CD14-positive monocyte (primary cell): Measurements from ENCODE around the gene ECE2. TPM values are rescaled to one million over a fixed set of nuclear protein-coding genes. Genes with fewer than 3 reads are reported as not detected.
A peak's percentile ranks its signal among the peaks of the same experiment; 100 is the strongest.

Source experiments
- DNase-seq, 3 donors: peaks; one replicate each; pipeline ENCODE4 v3.0.0-alpha.2; 2011 to 2022
- H2AFZ ChIP-seq: 2 replicates; pipeline ENCODE4 v1.6.0; 2012; ENCODE audit warnings: mild to moderate bottlenecking, low read depth, low read length, inconsistent platforms; ENCODE audit not compliant: insufficient read depth, poor library complexity, severe bottlenecking
- H3K27ac ChIP-seq, 2 donors: 1 replicate in 1 of 2; 2 replicates in 1 of 2; pipeline ENCODE4 v1.5.1; 2012 to 2013; ENCODE audit warnings: low read length in 2 of 2, control low read depth in 1 of 2, inconsistent platforms in 1 of 2, low read depth in 1 of 2, mild to moderate bottlenecking in 1 of 2
- H3K27me3 ChIP-seq, 2 donors: one replicate each; pipeline versions ENCODE4 v1.6.0 to v1.6.1; 2011 to 2013; ENCODE audit warnings: low read length in 2 of 2; ENCODE audit not compliant: control insufficient read depth in 2 of 2, insufficient read depth in 2 of 2
- H3K36me3 ChIP-seq, 2 donors: replicated peaks in 1 of 2; 1 replicate in 1 of 2; 2 replicates in 1 of 2; pipeline versions ENCODE4 v1.5.1 to v1.6.1; 2012 to 2013; ENCODE audit warnings: low read length in 2 of 2, control low read depth in 1 of 2, inconsistent platforms in 1 of 2, mild to moderate bottlenecking in 1 of 2; ENCODE audit not compliant: insufficient read depth in 2 of 2, control insufficient read depth in 1 of 2
- H3K4me1 ChIP-seq, 2 donors: 1 replicate in 1 of 2; 2 replicates in 1 of 2; pipeline versions ENCODE4 v1.5.1 to v1.6.1; 2012 to 2013; ENCODE audit warnings: low read length in 2 of 2, control low read depth in 1 of 2, inconsistent platforms in 1 of 2, mild to moderate bottlenecking in 1 of 2, moderate library complexity in 1 of 2; ENCODE audit not compliant: insufficient read depth in 2 of 2, control insufficient read depth in 1 of 2
- H3K4me2 ChIP-seq: replicated peaks from 2 replicates; pipeline ENCODE3; 2012; ENCODE audit warnings: low read length, moderate library complexity, mild to moderate bottlenecking; ENCODE audit not compliant: poor library complexity, severe bottlenecking; ENCODE audit errors: extremely low read depth
- H3K4me3 ChIP-seq, 3 experiments: fragments of 200-600 bp in 1 of 3; sonication (generic) in 1 of 3; replicated peaks in 1 of 3; 1 replicate in 2 of 3; 2 replicates in 1 of 3; pipeline ENCODE4 v1.5.1; 2011 to 2013; ENCODE audit warnings: low read length in 3 of 3, mild to moderate bottlenecking in 3 of 3, control low read depth in 2 of 3, low read depth in 2 of 3, inconsistent platforms in 1 of 3, moderate library complexity in 1 of 3
- H3K79me2 ChIP-seq: 2 replicates; pipeline ENCODE4 v1.6.0; 2012; ENCODE audit warnings: mild to moderate bottlenecking, control low read depth, inconsistent platforms, low read length, moderate library complexity; ENCODE audit not compliant: insufficient read depth
- H3K9ac ChIP-seq: 2 replicates; pipeline ENCODE4 v1.6.0; 2017; ENCODE audit warnings: low read length, mild to moderate bottlenecking; ENCODE audit not compliant: insufficient read depth, poor library complexity, severe bottlenecking
- H3K9me3 ChIP-seq, 2 donors: replicated peaks in 1 of 2; 1 replicate in 1 of 2; 2 replicates in 1 of 2; pipeline versions ENCODE4 v1.5.1 to v1.6.1; 2012 to 2013; ENCODE audit warnings: low read length in 2 of 2, control low read depth in 1 of 2; ENCODE audit not compliant: control insufficient read depth in 1 of 2, insufficient read depth in 1 of 2
- H4K20me1 ChIP-seq: 2 replicates; pipeline ENCODE4 v1.6.0; 2012; ENCODE audit warnings: mild to moderate bottlenecking, low read length, control low read depth, moderate library complexity; ENCODE audit not compliant: insufficient read depth
- H3K27ac Mint-ChIP-seq, 7 donors: one replicate each; pipeline ENCODE4 v1.8.0; 2020; ENCODE audit warnings: mild to moderate bottlenecking in 7 of 7, mixed read lengths in 7 of 7, moderate library complexity in 6 of 7, inconsistent platforms in 2 of 7
- H3K27me3 Mint-ChIP-seq, 3 donors: one replicate each; pipeline ENCODE4 v1.8.0; 2021 to 2022; ENCODE audit warnings: low read depth in 3 of 3, mild to moderate bottlenecking in 3 of 3, mixed read lengths in 3 of 3, moderate library complexity in 3 of 3, inconsistent platforms in 1 of 3
- H3K36me3 Mint-ChIP-seq, 2 donors: one replicate each; pipeline ENCODE4 v1.8.0; 2020; ENCODE audit warnings: mixed read lengths in 2 of 2, inconsistent platforms in 1 of 2, mild to moderate bottlenecking in 1 of 2
- H3K4me1 Mint-ChIP-seq: one replicate; pipeline ENCODE4 v1.8.0; 2020; ENCODE audit warnings: mild to moderate bottlenecking, mixed read lengths
- H3K4me3 Mint-ChIP-seq, 2 donors: one replicate each; pipeline ENCODE4 v1.8.0; 2020; ENCODE audit warnings: mild to moderate bottlenecking in 2 of 2, mixed read lengths in 2 of 2, moderate library complexity in 1 of 2
- H3K9me3 Mint-ChIP-seq, 7 donors: one replicate each; pipeline ENCODE4 v1.8.0; 2020 to 2022; ENCODE audit warnings: mixed read lengths in 7 of 7, mild to moderate bottlenecking in 6 of 7, moderate library complexity in 6 of 7, inconsistent platforms in 2 of 7
- WGBS: methylation state at CpG from one replicate; pipeline ENCODE4 v1.1.5; 2013; ENCODE audit warnings: missing lambda C conversion rate; ENCODE audit not compliant: insufficient coverage; 5-methylcytosine and 5-hydroxymethylcytosine counted together
- intact Hi-C, 2 donors: fragments of 100-400 bp; cut with micrococcal nuclease; formaldehyde crosslinking; loops; one replicate each; pipeline versions ENCODE4 v1.15.0 to v1.15.1; 2023
- polyA plus RNA-seq, 3 donors: library from polyadenylated mRNA; depleted of rRNA in 1 of 3; unstranded in 2 of 3; stranded (reverse) in 1 of 3; fragments of 300-500 nt in 2 of 3; fragments of >200 nt in 1 of 3; fragmentation: Illumina TruSeq in 2 of 3; gene quantifications; 1 replicate in 2 of 3; 2 replicates in 1 of 3; pipeline ENCODE4 v1.2.3, GENCODE V29; 2012 to 2021
- TF ChIP-seq, protein P1 (sequence below): fragments of 200-600 bp; IDR thresholded peaks from one replicate; pipeline ENCODE4 v1.8.0; 2022; ENCODE audit warnings: antibody characterized with exemption, mild to moderate bottlenecking

Gene ECE2
- polyA plus RNA-seq, 3 donors = not detected

DNA sequence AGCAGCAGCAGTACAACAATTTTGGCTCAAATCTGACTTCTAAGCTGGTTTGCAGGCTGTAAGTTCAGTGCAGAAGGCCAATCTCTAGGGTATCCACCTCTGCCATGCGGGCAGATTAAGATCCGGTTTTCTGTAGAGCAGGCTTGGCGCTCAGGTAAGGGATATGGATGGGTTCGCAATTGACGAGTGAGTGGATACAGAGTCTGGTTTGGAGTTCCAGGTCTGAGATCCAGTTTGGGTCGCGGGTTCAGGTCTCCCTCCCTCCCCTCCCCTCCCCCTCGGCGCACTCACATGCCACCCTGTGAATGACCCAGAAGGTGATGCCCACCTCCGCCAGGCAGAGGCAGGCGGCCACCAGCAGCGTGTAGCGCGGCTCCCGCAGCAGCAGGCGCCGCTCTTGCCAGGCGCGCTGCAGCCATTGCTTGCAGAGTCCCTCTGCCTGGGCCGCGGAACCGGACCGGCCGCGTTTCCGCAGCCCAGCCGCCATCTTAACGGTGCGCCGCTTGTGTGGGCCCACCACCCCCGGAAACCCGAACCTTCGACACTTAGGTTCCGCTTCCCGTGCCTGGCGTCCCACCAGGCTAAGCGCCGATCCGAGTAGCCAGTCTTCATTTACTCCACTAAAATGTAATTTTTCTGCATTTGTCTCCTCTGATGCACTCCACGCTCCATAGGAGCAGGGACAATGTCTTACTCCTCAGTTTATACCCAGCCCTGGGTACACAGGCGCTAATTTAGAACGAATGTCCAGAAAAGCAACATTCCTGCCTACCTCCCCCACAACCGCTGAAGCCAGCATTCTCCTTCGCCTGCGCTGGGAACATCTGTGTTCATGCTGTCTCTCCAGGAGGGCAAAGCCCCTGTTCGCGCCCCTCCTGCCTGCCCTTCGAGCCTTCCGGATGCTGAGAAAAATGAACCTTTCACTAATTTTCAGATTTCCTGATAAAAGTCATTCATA lies 27.1 kb upstream of the ECE2 start, which contains the start of gene ALG3:
Gene ALG3, minus strand, starts transcription at position 509 of the 958 bp plus-strand sequence. Its CDS starts 22 bp downstream, at position 487.
- DNase-seq = peak; percentile 84 to 91 (median 91)
- under 1% methylated on average over 38 of the region's 49 CpGs for WGBS

More for the DNA sequence above, 27.1 kb upstream of the ECE2 start, which contains the start of gene ALG3:
- no peaks in the 10 kb centered on the region for H3K9me3 Mint-ChIP-seq
- Histone ChIP-seq H3K27me3 (no peaks in the 10 kb centered on the region), H2AFZ (peak within 1 kb of the TSS; percentile 100), H3K27ac (peak within 1 kb of the TSS; percentile 79 to 87), H3K4me2 (peak within 1 kb of the TSS; percentile 93), H3K9ac (peak within 1 kb of the TSS; percentile 78), H3K9me3 (no peaks in the 10 kb centered on the region), H4K20me1 (no peaks in the 10 kb centered on the region), H3K4me1 (peaks cover 15 to 24% of the 10 kb centered on the region in 2 donors), H3K79me2 (peaks cover 14% of the 10 kb centered on the region), H3K4me3 (peak within 1 kb of the TSS; percentile 85 to 88 (median 87)), H3K36me3 (peaks cover 20 to 24% of the 10 kb centered on the region in 2 donors)
- intact Hi-C loops = loop anchor here (2.0 to 5.0 kb wide), 4 partner anchors 49 to 74 kb away; partner anchors contain the start of genes ABCF3 (in 2 of the 2), AP2M1 (in 1 of the 2), EIF4G1 (in 1 of the 2) and PSMD2 (in 1 of the 2)
- peak within 1 kb of the TSS; percentile 96 to 98 (median 97) for H3K27ac Mint-ChIP-seq
- TF ChIP-seq, protein P1, sequence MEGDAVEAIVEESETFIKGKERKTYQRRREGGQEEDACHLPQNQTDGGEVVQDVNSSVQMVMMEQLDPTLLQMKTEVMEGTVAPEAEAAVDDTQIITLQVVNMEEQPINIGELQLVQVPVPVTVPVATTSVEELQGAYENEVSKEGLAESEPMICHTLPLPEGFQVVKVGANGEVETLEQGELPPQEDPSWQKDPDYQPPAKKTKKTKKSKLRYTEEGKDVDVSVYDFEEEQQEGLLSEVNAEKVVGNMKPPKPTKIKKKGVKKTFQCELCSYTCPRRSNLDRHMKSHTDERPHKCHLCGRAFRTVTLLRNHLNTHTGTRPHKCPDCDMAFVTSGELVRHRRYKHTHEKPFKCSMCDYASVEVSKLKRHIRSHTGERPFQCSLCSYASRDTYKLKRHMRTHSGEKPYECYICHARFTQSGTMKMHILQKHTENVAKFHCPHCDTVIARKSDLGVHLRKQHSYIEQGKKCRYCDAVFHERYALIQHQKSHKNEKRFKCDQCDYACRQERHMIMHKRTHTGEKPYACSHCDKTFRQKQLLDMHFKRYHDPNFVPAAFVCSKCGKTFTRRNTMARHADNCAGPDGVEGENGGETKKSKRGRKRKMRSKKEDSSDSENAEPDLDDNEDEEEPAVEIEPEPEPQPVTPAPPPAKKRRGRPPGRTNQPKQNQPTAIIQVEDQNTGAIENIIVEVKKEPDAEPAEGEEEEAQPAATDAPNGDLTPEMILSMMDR = no peak
- peaks cover 0 to 3% (median under 1%) of the 10 kb centered on the region in 3 donors for H3K27me3 Mint-ChIP-seq
- H3K36me3 Mint-ChIP-seq = peaks cover 22 to 24% of the 10 kb centered on the region in 2 donors
- peaks cover 11% of the 10 kb centered on the region for H3K4me1 Mint-ChIP-seq
- H3K4me3 Mint-ChIP-seq = peak within 1 kb of the TSS; percentile 88 to 90
